WTC11 (cell line): ENCODE measurements around the gene TEX101. TPM values are rescaled to one million over a fixed set of nuclear protein-coding genes. Genes with fewer than 3 reads are reported as not detected.

ENCODE experiments used
- ATAC-seq: fragments of 200-7000 bp; cut with Tn5 transposase; 2 replicates; pipeline ENCODE4 v1.10.0; 2021; ENCODE audit warnings: mild to moderate bottlenecking, moderate library complexity
- CTCF ChIA-PET: fragments of 300-600 bp; sonication (Branson Sonifier 250); formaldehyde crosslinking; loops from one replicate; lab custom pipeline; 2021; ENCODE audit warnings: antibody characterized with exemption; lab: Charles Lee
- POLR2A ChIA-PET: fragments of 350-600 bp; sonication (Branson Sonifier 250); formaldehyde crosslinking; loops from one replicate; lab custom pipeline; 2021; ENCODE audit warnings: antibody characterized with exemption; lab: Charles Lee
- DNase-seq: peaks from one replicate; pipeline ENCODE4 v3.0.0; 2021; ENCODE audit warnings: low spot score
- H3K27ac Mint-ChIP-seq: 2 replicates; pipeline ENCODE4 v1.8.0; 2021; ENCODE audit warnings: mixed read lengths
- H3K27me3 Mint-ChIP-seq: 2 replicates; pipeline ENCODE4 v1.8.0; 2021; ENCODE audit warnings: low read depth, mild to moderate bottlenecking, moderate library complexity, mixed read lengths
- H3K36me3 Mint-ChIP-seq: 2 replicates; pipeline ENCODE4 v1.8.0; 2021; ENCODE audit warnings: mixed read lengths
- H3K4me1 Mint-ChIP-seq: 2 replicates; pipeline ENCODE4 v1.8.0; 2022; ENCODE audit warnings: mixed read lengths
- H3K4me3 Mint-ChIP-seq: 2 replicates; pipeline ENCODE4 v1.8.0; 2021; ENCODE audit warnings: mild to moderate bottlenecking, moderate library complexity, mixed read lengths
- H3K9me3 Mint-ChIP-seq: 2 replicates; pipeline ENCODE4 v1.8.0; 2021; ENCODE audit warnings: mixed read lengths
- FOXJ3 ChIP-seq: sonication (generic); formaldehyde crosslinking; IDR thresholded peaks from 2 replicates; pipeline ENCODE4 v1.9.0; 2021; ENCODE audit warnings: missing genetic modification reagents, mild to moderate bottlenecking, borderline replicate concordance
- GTF2I ChIP-seq: fragments of 250-450 bp; sonication (Bioruptor Pico); conservative IDR thresholded peaks from 2 replicates; pipeline ENCODE4 v1.4.0; 2021; ENCODE audit warnings: mild to moderate bottlenecking
- KAT7 ChIP-seq: sonication (generic); formaldehyde crosslinking; IDR thresholded peaks from 2 replicates; pipeline ENCODE4 v1.8.1; 2023; ENCODE audit warnings: missing genetic modification reagents, mild to moderate bottlenecking, borderline replicate concordance
- NR1H2 ChIP-seq: sonication (generic); formaldehyde crosslinking; IDR thresholded peaks from 2 replicates; pipeline ENCODE4 v1.9.0; 2021; ENCODE audit warnings: mild to moderate bottlenecking, moderate library complexity, missing genetic modification reagents
- RELA ChIP-seq: sonication (generic); formaldehyde crosslinking; IDR thresholded peaks from 2 replicates; pipeline ENCODE4 v1.8.1; 2022; ENCODE audit warnings: missing genetic modification reagents, mild to moderate bottlenecking, borderline replicate concordance
- SMAD4 ChIP-seq: sonication (generic); formaldehyde crosslinking; IDR thresholded peaks from 2 replicates; pipeline ENCODE4 v1.8.0; 2022; ENCODE audit warnings: mild to moderate bottlenecking, missing genetic modification reagents
- SOX15 ChIP-seq: fragments of 250-450 bp; sonication (Bioruptor Pico); IDR thresholded peaks from 2 replicates; pipeline ENCODE4 v1.9.0; 2021; ENCODE audit warnings: mild to moderate bottlenecking
- TEAD4 ChIP-seq: sonication (generic); formaldehyde crosslinking; IDR thresholded peaks from 2 replicates; pipeline ENCODE4 v1.8.0; 2022; ENCODE audit warnings: mild to moderate bottlenecking, missing genetic modification reagents
- ZBTB43 ChIP-seq: sonication (generic); formaldehyde crosslinking; IDR thresholded peaks from 2 replicates; pipeline ENCODE4 v1.8.1; 2023; ENCODE audit warnings: mild to moderate bottlenecking, missing genetic modification reagents
- ZNF138 ChIP-seq: sonication (generic); formaldehyde crosslinking; conservative IDR thresholded peaks from 2 replicates; pipeline ENCODE4 v1.8.1; 2022; ENCODE audit warnings: mild to moderate bottlenecking, moderate library complexity, missing genetic modification reagents
- ZNF219 ChIP-seq: sonication (generic); formaldehyde crosslinking; IDR thresholded peaks from 2 replicates; pipeline ENCODE4 v1.8.0; 2023; ENCODE audit warnings: missing genetic modification reagents, mild to moderate bottlenecking, borderline replicate concordance
- ZNF396 ChIP-seq: fragments of 250-450 bp; sonication (Bioruptor Pico); IDR thresholded peaks from 2 replicates; pipeline ENCODE4 v1.8.0; 2021; ENCODE audit warnings: mild to moderate bottlenecking, moderate library complexity, borderline replicate concordance
- total RNA-seq: library from RNA; stranded (reverse); gene quantifications from 3 replicates; pipeline ENCODE4 v1.2.3, GENCODE V29; 2021
- TF ChIP-seq, protein P1 (sequence below): fragments of 200-600 bp; IDR thresholded peaks from 2 replicates; pipeline ENCODE4 v1.8.0; 2022; ENCODE audit warnings: antibody characterized with exemption
- TF ChIP-seq, protein P2 (sequence below): sonication (generic); formaldehyde crosslinking; IDR thresholded peaks from 2 replicates; pipeline ENCODE4 v1.8.1; 2023; ENCODE audit warnings: mild to moderate bottlenecking, missing genetic modification reagents, moderate library complexity
- TF ChIP-seq, protein P3 (sequence below): sonication (generic); formaldehyde crosslinking; IDR thresholded peaks from 2 replicates; pipeline ENCODE4 v1.8.0; 2022; ENCODE audit warnings: mild to moderate bottlenecking, missing genetic modification reagents
- TF ChIP-seq, protein P4 (sequence below): fragments of 250-450 bp; sonication (Bioruptor Pico); IDR thresholded peaks from 2 replicates; pipeline ENCODE4 v1.9.0; 2021; ENCODE audit warnings: mild to moderate bottlenecking, borderline replicate concordance
- TF ChIP-seq, protein P5 (sequence below): sonication (generic); formaldehyde crosslinking; IDR thresholded peaks from 2 replicates; pipeline ENCODE4 v1.8.1; 2022; ENCODE audit warnings: mild to moderate bottlenecking, moderate library complexity, missing genetic modification reagents
- TF ChIP-seq, protein P6 (sequence below): sonication (generic); formaldehyde crosslinking; IDR thresholded peaks from 2 replicates; pipeline ENCODE4 v1.8.0; 2022; ENCODE audit warnings: missing genetic modification reagents

Gene TEX101
- total RNA-seq, 1 experiment from 2014 or later = not detected

GRCh38 chr19:43462383-43462782 lies 47.7 kb downstream of the TEX101 start:
- POLR2A ChIA-PET = interaction anchor here (1.8 kb wide), 1 partner anchor 40 kb away, joined by 10 read pairs; no protein-coding TSS in a partner anchor

More at GRCh38 chr19:43462383-43462782, 47.7 kb downstream of the TEX101 start:
- no peaks in the 10 kb centered on the region for H3K9me3 Mint-ChIP-seq
- CTCF ChIA-PET = interaction anchor here (1.1 to 5.0 kb wide), 8 partner anchors 15 to 206 kb away, joined by 3 to 66 read pairs (median 22); partner anchors contain the start of gene PHLDB3
- peaks cover 19% of the 10 kb centered on the region for H3K4me1 Mint-ChIP-seq
- TF ChIP-seq, protein P1, sequence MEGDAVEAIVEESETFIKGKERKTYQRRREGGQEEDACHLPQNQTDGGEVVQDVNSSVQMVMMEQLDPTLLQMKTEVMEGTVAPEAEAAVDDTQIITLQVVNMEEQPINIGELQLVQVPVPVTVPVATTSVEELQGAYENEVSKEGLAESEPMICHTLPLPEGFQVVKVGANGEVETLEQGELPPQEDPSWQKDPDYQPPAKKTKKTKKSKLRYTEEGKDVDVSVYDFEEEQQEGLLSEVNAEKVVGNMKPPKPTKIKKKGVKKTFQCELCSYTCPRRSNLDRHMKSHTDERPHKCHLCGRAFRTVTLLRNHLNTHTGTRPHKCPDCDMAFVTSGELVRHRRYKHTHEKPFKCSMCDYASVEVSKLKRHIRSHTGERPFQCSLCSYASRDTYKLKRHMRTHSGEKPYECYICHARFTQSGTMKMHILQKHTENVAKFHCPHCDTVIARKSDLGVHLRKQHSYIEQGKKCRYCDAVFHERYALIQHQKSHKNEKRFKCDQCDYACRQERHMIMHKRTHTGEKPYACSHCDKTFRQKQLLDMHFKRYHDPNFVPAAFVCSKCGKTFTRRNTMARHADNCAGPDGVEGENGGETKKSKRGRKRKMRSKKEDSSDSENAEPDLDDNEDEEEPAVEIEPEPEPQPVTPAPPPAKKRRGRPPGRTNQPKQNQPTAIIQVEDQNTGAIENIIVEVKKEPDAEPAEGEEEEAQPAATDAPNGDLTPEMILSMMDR = no peak
- TF ChIP-seq KAT7 (CRISPR knock-in tag) (no peak), FOXJ3 (CRISPR knock-in tag) (no peak), SOX15 (CRISPR knock-in tag) (no peak), ZBTB43 (CRISPR knock-in tag) (no peak), NR1H2 (CRISPR knock-in tag) (no peak), GTF2I (CRISPR knock-in tag) (no peak), TEAD4 (CRISPR knock-in tag) (no peak), SMAD4 (CRISPR knock-in tag) (no peak), ZNF219 (CRISPR knock-in tag) (no peak), ZNF396 (CRISPR knock-in tag) (no peak), RELA (CRISPR knock-in tag) (no peak), ZNF138 (CRISPR knock-in tag) (no peak)
- TF ChIP-seq, protein P2, sequence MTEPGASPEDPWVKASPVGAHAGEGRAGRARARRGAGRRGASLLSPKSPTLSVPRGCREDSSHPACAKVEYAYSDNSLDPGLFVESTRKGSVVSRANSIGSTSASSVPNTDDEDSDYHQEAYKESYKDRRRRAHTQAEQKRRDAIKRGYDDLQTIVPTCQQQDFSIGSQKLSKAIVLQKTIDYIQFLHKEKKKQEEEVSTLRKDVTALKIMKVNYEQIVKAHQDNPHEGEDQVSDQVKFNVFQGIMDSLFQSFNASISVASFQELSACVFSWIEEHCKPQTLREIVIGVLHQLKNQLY = no peak
- TF ChIP-seq, protein P3, sequence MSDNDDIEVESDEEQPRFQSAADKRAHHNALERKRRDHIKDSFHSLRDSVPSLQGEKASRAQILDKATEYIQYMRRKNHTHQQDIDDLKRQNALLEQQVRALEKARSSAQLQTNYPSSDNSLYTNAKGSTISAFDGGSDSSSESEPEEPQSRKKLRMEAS (CRISPR knock-in tag) = no peak
- TF ChIP-seq, protein P4, sequence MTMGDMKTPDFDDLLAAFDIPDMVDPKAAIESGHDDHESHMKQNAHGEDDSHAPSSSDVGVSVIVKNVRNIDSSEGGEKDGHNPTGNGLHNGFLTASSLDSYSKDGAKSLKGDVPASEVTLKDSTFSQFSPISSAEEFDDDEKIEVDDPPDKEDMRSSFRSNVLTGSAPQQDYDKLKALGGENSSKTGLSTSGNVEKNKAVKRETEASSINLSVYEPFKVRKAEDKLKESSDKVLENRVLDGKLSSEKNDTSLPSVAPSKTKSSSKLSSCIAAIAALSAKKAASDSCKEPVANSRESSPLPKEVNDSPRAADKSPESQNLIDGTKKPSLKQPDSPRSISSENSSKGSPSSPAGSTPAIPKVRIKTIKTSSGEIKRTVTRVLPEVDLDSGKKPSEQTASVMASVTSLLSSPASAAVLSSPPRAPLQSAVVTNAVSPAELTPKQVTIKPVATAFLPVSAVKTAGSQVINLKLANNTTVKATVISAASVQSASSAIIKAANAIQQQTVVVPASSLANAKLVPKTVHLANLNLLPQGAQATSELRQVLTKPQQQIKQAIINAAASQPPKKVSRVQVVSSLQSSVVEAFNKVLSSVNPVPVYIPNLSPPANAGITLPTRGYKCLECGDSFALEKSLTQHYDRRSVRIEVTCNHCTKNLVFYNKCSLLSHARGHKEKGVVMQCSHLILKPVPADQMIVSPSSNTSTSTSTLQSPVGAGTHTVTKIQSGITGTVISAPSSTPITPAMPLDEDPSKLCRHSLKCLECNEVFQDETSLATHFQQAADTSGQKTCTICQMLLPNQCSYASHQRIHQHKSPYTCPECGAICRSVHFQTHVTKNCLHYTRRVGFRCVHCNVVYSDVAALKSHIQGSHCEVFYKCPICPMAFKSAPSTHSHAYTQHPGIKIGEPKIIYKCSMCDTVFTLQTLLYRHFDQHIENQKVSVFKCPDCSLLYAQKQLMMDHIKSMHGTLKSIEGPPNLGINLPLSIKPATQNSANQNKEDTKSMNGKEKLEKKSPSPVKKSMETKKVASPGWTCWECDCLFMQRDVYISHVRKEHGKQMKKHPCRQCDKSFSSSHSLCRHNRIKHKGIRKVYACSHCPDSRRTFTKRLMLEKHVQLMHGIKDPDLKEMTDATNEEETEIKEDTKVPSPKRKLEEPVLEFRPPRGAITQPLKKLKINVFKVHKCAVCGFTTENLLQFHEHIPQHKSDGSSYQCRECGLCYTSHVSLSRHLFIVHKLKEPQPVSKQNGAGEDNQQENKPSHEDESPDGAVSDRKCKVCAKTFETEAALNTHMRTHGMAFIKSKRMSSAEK (CRISPR knock-in tag) = no peak
- TF ChIP-seq, protein P5, sequence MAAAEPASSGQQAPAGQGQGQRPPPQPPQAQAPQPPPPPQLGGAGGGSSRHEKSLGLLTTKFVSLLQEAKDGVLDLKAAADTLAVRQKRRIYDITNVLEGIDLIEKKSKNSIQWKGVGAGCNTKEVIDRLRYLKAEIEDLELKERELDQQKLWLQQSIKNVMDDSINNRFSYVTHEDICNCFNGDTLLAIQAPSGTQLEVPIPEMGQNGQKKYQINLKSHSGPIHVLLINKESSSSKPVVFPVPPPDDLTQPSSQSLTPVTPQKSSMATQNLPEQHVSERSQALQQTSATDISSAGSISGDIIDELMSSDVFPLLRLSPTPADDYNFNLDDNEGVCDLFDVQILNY (CRISPR knock-in tag) = no peak
- TF ChIP-seq, protein P6, sequence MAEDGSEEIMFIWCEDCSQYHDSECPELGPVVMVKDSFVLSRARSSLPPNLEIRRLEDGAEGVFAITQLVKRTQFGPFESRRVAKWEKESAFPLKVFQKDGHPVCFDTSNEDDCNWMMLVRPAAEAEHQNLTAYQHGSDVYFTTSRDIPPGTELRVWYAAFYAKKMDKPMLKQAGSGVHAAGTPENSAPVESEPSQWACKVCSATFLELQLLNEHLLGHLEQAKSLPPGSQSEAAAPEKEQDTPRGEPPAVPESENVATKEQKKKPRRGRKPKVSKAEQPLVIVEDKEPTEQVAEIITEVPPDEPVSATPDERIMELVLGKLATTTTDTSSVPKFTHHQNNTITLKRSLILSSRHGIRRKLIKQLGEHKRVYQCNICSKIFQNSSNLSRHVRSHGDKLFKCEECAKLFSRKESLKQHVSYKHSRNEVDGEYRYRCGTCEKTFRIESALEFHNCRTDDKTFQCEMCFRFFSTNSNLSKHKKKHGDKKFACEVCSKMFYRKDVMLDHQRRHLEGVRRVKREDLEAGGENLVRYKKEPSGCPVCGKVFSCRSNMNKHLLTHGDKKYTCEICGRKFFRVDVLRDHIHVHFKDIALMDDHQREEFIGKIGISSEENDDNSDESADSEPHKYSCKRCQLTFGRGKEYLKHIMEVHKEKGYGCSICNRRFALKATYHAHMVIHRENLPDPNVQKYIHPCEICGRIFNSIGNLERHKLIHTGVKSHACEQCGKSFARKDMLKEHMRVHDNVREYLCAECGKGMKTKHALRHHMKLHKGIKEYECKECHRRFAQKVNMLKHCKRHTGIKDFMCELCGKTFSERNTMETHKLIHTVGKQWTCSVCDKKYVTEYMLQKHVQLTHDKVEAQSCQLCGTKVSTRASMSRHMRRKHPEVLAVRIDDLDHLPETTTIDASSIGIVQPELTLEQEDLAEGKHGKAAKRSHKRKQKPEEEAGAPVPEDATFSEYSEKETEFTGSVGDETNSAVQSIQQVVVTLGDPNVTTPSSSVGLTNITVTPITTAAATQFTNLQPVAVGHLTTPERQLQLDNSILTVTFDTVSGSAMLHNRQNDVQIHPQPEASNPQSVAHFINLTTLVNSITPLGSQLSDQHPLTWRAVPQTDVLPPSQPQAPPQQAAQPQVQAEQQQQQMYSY (CRISPR knock-in tag) = no peak
- no peak for ATAC-seq
- H3K36me3 Mint-ChIP-seq = no peaks in the 10 kb centered on the region
- peak overlapping the region; percentile 91 for H3K4me3 Mint-ChIP-seq
- H3K27ac Mint-ChIP-seq = no peak overlapping the region
- H3K27me3 Mint-ChIP-seq = peaks cover 68% of the 10 kb centered on the region
- DNase-seq = no peak
